GM19467 (cell line): ENCODE data around the gene SMARCC1.
"Not testable (repeated sequence)": the region's sequence is repeated elsewhere in the genome, so short reads cannot be mapped to it uniquely, and the experiment has no call there.

ENCODE experiments used
- ATAC-seq: cut with Tn5 transposase; IDR thresholded peaks from one replicate; pipeline ENCODE4 v1.9.1; 2021; ENCODE audit warnings: mild to moderate bottlenecking, moderate library complexity; ENCODE audit not compliant: unreplicated experiment

SMARCC1 gene

DNA sequence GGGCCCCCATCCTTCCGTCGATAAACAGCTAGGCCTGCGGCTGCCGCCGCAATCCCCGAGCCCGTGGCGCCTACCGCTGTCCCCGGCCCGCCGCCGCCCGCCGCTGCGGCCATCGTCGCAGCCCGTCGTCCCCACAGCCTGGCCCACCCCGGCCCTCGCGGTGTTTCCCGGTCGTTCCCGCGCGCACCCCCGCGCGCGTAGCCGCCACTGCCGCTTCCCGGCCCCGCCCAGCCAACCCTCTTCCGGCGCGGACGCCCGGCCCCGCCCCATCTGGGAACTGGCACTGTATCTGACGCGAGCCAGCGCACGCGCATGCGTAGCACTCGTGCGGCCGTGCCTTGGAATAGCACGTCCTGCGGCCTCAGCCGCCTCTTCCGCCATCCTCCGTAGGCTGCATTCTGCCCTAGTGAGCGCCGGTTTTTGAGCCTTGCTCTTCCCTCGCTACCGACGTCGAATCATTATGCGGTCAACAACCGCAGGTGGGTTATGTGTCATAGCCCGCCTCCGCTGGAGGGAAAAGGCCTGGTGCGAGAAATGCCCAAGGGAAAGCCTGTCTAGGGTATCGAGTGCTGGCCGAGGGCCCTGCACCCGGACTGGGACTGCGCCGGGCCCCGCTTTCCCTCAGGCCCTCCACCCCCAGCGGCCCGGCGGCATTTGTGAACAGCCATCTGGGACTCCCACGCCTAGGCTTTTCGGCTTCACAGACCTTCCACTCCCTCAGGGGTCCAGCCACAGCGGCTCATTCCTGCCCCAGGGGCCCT lies at the start of gene SMARCC1:
Gene SMARCC1 (minus strand): TSS at position 209 of the 761 bp plus-strand sequence. CDS start 96 bp downstream, at position 113.
- ATAC-seq: peak; percentile 72

GRCh38 chr3:47829482-47829881 lies 47.8 kb upstream of the SMARCC1 start:
- not testable (repeated sequence) for ATAC-seq

DNA sequence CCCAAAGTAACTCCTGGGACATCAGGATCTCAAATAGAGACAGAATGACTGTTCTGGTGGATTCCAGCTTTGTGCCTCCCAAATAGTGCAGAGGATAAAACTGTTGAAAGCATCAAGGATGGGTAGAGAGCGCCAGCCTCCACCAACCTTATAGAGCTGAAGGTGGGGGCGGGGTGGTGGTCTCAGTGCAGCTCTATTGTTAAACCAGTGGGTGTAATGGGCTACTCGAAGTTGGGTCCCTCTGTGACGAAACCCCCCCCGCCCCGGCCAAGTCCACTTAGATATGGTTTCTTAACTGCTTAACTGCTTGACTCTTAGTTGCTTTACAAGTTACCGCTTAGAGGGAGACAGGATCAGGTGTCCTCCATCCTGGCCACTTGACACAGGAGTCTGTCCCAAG lies 43.9 kb upstream of the SMARCC1 start:
- no peak for ATAC-seq

- peak; percentile 95 for ATAC-seq
Observed at GRCh38 chr3:47824541-47825473, 43.1 kb upstream of the SMARCC1 start.

DNA sequence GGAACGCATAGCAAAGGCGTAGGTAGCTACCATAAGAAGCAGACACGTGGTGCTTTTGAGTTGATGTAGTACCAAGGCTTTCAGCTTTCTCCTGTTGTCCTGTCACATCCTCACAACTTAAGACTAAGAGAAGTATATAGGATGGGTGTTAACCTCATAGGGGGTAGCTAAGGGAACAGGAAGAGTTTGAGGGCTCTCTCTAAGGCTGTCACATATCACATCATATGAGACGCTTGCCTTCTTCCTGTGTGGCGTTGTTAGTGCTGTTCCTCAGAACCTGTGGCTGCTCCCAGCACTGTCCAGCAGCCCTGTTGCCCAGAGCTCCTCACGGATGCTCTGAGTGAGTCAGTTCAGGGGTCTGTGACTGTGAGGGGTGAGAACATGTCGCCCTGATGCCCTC lies 35.9 kb upstream of the SMARCC1 start:
- ATAC-seq: no peak

- no peak for ATAC-seq
Observed at GRCh38 chr3:47813551-47814177, 32.0 kb upstream of the SMARCC1 start.

- no peak for ATAC-seq
Observed at GRCh38 chr3:47804577-47804976, 22.9 kb upstream of the SMARCC1 start.

GRCh38 chr3:47803480-47804025 lies 21.9 kb upstream of the SMARCC1 start:
- no peak for ATAC-seq

DNA sequence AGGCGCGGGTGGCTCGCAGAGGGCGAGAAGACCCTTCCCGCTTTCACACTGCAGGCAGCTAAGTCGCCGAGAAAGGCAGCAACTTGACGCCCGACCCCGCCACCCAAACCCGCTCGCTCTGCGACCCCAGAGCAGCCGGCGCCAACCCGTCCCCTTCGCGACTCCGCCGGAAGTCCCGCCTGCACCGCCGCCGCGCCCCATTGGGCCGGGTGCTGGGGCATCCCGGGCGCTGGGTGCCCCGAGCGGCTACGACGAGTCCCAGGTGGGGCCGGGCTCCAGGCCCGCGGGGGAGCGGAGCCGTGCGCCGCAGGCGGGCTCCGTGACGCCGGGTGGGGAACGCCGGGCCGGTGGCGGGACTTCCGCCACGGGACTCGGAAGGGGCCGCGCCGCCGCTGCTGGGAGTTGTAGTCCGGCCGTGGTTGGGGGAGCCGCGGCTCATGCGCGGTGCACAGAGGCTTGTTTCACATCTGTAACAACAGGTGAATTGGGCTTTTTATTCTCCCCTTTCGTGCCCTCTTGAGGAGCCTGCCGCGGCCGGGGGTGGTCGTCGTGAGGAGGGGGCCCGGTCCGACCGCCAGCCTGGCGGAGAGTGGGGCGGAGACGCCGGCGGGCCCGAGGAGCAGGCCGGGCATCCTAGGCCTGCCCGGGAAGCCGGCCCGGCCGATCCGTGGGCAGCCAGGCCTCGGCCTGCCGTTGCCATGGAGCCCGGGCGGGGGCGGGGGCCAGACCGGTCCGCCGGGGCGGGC lies 21.2 kb upstream of the SMARCC1 start, which contains the start of gene DHX30:
Gene DHX30 (plus strand): TSS at position 405 of the 746 bp plus-strand sequence. CDS start 7,546 bp downstream, outside the sequence.
- ATAC-seq: peak; percentile 89

DNA sequence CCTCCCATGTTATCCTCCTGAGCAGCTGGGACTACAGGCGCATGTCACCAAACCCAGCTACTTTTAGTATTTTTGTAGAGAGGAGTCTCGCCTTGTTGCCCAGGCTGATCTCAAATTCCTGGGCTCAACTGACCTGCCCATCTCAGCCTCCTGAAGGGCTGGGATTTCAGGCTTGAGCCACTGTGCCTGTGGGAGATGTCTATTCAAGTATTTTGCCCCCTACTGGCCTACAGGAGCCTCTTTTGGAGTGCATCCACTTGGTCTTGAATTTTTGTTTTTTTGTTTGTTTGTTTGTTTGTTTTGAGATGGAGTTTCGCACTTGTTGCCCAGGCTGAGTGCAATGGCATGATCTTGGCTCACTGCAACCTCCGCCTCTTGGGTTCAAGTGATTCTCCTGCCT lies 18.0 kb upstream of the SMARCC1 start:
- no peak for ATAC-seq

DNA sequence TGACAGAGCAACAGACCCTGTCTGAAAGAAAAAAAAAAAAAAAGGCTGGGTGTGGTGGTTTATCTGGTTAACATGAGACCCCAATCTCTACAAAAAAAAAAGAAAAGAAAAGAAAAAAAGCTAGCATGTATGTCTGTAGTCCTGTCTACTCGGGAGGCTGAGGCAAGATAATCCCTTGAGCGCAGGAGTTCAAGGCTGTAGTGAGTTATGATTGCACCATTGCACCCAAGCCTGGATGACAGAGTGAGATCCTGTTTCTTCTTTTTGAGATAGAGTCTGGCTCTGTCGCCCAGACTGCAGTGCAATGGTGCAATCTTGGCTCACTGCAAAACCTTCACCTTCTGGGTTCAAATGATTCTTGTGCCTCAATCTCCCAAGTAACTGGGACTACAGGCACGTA lies 12.9 kb upstream of the SMARCC1 start:
- ATAC-seq: no peak

GRCh38 chr3:47792699-47793098 lies 11.0 kb upstream of the SMARCC1 start:
- ATAC-seq: no peak

GRCh38 chr3:47791193-47791855 lies 9.6 kb upstream of the SMARCC1 start:
- ATAC-seq: no peak

- no peak for ATAC-seq
Observed at GRCh38 chr3:47783673-47784072, 2.0 kb upstream of the SMARCC1 start.

DNA sequence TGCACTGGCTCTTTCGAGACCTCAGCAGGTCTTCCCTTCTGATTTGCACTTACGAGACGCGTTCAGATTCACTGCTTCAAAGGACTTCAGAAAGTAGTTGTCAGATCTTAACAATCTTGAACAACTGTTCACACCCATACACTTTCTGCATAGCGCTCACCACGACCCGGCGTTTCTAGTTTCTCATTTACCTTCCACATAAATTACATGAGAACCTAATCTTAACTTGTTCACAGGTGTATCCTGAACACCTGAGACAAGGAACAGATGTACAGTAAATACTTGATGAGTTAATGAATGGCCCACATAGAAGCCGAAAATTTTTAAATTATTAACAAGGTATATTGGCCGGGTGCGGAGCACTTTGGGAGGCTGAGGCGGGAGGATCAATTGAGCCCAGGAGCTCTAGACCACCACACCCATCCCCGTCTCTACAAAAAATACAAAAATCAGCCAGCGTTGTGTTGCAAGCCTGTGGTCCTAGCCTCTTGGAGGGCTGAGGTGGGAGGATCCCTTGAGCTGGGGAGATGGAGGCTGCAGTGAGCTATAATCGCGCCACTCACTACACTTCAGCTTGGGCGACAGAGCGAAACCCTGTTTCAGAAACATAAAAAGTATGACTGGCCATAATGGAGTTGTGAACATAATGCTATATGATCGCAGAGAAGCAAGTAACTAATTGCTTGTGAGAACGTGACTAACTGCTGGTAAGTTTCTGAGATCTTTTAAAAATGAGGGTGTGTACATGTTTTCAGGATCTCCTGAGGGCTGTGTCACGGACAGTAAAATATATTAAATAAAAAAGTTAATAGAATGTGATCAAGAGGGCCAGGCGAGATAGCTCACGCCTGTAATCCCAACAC lies 984 bp upstream of the SMARCC1 start:
- peak; percentile 3 for ATAC-seq

DNA sequence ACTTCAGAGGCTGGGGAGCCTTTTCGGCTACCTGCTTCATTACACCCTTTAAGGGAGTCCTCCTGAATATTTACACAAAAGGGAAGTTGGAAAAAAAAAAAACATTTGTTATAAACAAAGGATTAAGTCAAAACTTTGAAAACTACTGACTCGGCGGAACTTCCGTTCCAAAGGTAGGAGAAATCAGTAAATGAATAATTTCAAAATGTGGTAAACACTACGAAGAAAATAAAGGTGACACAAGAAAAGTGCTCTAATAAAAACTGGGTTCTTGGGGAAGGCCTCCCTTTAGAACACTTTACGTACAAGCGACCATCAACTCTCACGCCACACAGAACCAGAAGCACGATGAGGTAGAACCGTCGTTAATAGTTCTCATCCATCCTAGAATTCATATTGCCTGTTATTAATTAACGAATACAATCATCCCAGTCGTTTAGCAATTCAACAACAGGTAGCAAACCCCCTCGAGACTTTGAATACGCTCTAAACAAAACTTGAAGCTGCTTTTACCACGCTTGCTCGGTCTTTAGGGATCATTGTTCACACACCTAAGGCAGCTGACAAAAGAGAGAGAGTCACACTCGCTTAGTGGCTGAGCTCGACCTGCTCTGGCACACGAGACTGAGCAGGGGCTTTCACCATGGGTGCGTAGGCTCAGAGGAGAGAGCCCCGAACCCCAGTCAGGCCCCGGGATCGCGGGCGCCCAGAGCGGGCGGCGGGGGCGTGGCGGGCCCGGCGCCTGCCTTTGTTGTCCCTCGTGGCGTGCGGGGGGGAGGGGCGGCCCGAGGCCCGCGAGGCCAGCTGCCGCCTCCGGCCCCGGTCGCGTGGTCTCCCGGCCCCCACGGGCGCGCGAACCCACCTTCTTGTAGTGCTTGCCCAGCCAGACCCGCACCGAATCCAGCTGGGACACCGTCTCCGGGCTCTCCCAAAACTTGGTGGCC lies 680 bp downstream of the SMARCC1 start:
- peak; percentile 22 for ATAC-seq

DNA sequence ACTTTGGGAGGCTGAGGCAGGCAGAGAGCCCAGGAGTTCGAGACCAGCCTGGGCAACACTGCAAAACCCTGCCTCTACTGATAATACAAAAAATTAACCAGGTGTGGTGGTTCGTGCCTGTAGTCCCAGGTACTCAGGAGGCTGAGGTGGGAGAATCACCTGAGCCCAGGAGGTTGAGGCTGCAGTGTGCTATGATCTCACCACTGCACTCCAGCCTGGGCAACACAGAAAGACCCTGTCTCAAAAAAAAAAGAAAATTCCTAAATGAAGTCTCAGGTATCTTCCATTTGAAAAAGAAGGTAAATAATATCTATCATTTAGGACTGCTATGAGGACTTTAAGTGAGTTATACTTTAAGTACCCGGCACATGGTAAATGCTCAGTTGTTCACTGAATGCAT lies 2.9 kb downstream of the SMARCC1 start:
- no peak for ATAC-seq

DNA sequence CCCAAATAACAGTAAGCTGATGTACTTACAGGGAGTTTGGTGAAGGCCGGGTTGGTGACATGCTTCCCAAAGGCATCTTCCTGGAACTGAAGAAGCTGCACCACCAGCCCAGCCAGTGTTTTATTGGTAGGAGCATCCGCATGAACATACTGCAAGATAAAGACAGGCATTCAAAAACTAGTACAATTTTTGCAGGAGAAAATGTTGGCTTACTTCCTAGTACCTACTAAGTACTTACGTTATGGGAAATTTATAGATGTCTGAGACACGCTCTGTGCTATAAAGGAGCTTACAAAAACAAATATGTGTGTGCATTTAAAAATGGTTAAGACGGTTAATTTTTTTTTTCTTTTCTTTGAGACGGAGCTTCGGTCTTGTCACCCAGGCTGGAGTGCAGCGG lies 8.9 kb downstream of the SMARCC1 start:
- ATAC-seq: no peak
